Stimulated activated CD4-positive, alpha-beta T cell treated with anti-CD3 and anti-CD28 coated beads, Interleukin-12 subunit alpha, Interleukin-12 subunit beta, amount 100 ng/mL, for 48 hours (primary cell): Measurements from ENCODE around the gene ST3GAL6.
"Not testable (repeated sequence)": the region's sequence is repeated elsewhere in the genome, so short reads cannot be mapped to it uniquely, and the experiment has no call there.

Source experiments
- DNase-seq, 3 donors: peaks; one replicate each; pipeline ENCODE4 v3.0.0-alpha.2; 2020; ENCODE audit warnings: low read depth in 2 of 3, low spot score in 1 of 3

ST3GAL6 gene

DNA sequence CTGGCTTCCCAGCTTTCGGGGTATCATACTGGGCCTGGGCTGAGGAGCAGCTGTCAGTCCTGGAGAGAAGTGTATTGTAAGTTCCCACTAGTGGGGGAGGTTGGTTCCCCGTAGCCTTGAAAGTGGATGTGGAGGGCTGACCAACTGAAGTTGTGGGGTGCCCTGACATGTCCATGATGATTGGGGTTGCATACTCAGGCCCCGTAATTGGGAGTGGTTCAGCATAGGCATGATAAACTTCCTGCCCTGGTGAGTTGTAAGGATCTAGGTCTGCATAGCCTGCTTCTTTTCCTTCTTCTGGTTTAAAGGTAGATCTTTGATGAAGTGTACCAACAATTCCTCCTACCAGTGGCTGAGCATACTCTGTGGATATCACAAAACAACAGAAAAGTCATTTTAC lies 36.3 kb downstream of the ST3GAL6 start:
- no peak for DNase-seq

GRCh38 chr3:98800401-98800800 lies 37.3 kb downstream of the ST3GAL6 start:
- DNase-seq, result no peak

DNA sequence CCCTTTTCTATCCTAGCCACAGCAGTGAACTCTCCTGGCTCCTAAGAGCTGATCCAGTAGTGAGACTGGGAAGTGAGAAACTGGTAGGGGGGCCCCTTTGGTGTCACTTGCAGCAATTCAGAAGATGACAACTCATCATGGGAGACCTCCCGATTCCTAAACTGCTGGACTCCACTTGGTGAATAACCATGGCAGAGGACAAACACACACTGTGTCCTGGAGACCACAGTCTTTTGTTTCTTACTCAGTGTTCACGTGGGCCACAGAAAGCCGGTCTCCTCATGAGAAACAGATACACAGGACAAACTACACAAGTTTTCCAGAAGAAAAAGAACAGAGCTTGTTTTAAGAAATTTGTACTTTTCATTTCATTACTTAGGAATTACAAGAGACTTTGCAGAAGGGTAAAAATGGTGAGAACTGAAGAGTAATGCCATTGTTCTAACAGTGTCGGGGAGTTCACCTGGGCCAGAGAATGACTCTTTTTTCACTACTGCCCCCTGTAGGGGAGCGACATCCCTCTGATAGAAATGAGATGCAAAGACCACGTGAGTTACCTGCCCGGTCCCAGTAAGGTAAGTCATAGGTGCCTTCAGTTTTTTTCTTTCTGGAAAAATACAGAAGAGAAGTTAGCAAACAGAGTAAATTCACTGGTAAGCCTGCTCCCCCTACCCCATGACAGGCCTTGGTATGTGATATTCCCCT lies 38.1 kb downstream of the ST3GAL6 start:
- no peak for DNase-seq

GRCh38 chr3:98805571-98805970 lies 42.4 kb downstream of the ST3GAL6 start:
- DNase-seq, result no peak

GRCh38 chr3:98806521-98806920 lies 43.4 kb downstream of the ST3GAL6 start:
- no peak for DNase-seq

DNA sequence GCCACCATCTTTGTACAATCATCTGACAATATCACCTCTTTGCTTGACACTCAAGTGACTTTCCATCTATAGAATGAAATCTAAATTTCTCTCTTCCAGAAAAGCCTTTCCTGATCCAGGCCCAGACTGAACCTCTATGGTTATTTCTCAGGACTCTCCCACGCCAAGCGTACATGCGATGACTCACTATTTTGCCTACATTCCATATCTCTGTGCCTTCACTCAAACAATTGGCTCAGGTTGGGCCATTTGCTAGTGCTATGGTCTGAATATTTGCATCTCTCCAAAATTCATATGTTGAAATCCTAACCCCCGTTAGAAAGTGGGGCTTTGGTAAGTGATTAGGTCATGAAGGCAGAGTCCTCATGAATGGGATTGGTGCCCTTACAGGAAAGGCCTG lies 43.9 kb downstream of the ST3GAL6 start:
- DNase-seq, result no peak

- DNase-seq, result no peak
These were observed 44.4 kb downstream of the ST3GAL6 start for GRCh38 chr3:98807561-98807960.

GRCh38 chr3:98808071-98808470 lies 44.9 kb downstream of the ST3GAL6 start:
- DNase-seq, result no peak

GRCh38 chr3:98809557-98809956 lies 46.4 kb downstream of the ST3GAL6 start:
- DNase-seq, result no peak

- no peak for DNase-seq
These were observed 47.9 kb downstream of the ST3GAL6 start for GRCh38 chr3:98811048-98811447.

GRCh38 chr3:98812851-98813374 lies 49.8 kb downstream of the ST3GAL6 start:
- no peak for DNase-seq

DNA sequence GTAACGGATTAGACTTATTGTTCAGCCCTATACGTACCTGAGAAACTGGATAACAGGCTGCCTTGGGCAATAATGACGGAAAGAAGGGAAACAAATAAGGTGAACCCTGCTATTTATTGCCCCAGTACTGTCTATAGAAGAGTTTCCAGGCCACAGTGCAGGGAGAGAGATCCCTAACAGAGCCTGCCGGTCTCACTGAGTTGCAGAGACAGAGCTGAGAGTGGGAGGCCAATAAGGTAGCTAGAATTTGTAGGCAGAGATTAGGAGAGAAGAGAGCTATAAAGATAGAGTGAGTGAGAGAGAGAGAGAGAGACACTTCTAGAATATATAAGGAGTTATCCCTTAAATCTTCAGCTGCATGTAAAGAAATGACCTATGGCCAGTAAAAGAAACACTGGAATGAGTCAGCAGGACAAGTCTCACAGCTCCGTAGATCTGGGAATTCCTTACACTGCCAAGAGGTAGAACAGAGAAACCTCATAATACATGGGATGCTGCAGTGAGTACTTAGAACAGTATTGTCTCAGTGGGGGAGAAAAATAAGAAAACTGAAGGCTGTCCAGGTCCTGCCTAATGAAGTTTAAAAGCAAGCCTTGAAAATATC lies 51.8 kb downstream of the ST3GAL6 start:
- no peak for DNase-seq

- no peak for DNase-seq
These were observed 54.5 kb downstream of the ST3GAL6 start for GRCh38 chr3:98817547-98818041.

DNA sequence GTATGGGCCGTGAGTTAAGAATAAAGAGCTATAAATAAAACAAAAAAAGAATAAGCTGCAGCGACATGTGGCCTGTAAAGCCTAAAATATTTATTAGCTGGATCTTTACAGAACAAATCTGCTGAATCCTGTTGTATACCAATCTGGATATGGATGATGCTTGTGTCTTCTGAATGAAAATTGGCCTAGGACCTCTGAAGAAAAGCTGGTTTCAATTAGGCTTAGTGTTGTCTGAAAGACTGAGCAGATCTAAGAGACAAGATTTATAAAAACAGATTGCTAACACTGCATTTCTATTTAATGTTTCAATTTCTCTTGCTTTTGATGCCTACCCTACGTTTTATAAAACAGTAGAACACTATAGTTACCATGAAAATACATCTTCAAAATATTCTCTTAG lies 57.9 kb downstream of the ST3GAL6 start:
- DNase-seq, result no peak

- no peak for DNase-seq
These were observed 60.7 kb downstream of the ST3GAL6 start for GRCh38 chr3:98823791-98824190.

DNA sequence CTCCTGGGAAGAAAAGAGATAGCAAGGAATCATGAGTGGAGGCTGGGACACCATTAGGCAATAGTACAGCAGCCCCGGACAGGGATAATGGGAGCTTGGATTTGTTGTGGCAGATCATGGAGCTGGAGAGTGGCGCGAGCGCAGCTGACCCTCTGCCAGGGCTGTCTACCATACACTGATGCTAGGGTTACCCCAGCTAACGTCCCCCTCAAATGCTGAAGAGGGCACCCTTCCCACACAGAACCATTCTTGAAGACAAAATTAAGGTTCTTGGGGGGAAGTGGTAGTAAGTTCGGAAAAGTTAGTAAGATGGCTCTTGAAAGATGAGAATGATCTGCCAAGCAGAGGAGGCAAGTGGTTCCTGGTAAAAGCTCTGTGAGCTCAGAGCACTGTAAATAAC lies 61.1 kb downstream of the ST3GAL6 start:
- no peak for DNase-seq

- DNase-seq, result no peak
These were observed 63.0 kb downstream of the ST3GAL6 start for GRCh38 chr3:98826126-98826525.

DNA sequence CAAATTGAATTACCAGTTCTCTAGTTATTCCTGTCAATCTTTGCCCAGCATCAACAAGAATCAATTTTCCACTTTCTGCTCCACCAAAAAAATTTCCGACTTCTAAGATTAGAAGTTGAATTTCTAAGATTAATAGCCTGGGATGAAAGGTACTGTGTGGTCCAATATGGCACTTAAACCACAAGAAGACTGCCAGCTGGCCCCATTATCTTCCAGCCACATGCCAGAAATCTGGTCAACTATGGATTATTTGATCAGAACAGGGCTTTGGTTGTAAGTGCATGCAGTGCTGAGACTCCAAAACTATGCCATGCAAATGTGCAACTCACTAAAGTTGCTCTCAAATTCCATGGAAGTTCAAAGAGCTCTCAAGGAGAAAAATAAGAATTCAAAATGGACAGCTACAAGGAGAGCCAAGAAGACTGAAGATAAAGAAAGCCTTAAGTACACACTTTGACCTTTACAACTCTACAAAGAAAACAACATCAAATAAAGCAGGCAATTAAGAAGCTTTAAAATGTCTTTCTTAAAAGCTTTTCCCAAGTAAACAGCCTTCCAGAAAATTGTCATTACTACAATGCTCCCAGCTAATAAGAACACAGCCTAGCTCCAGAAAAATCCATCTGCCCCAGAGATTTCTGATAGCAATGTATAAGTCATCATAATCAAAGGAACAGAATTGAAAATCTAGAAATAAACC lies 64.2 kb downstream of the ST3GAL6 start:
- DNase-seq, result no peak

DNA sequence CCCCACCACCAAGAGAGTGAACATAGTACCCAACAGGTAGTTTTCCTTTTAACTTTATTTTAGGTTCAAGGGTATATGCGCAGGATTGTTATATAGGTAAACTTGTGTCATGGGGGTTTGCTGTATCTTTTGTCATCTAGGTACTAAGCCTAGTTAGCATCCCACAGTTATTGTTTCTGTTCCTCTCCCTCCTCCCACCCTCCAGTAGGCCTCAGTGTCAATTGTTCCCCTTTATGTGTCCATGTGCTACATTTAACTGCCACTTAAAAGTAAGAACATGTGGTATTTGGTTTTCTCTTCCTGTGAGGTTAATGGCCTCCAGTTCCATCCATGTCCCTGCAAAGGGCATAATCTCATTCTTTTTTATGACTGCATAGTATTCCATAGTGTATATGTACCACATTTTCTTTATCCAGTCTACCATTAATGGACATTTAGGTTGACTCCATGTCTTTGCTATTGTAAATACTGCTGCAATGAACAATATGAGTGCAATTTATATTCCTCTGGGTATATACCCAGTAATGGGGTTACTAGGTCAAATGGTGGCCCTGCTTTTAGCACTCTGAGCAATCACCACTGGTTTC lies 66.2 kb downstream of the ST3GAL6 start:
- no peak for DNase-seq

- not testable (repeated sequence) for DNase-seq
These were observed 67.9 kb downstream of the ST3GAL6 start for GRCh38 chr3:98831060-98831459.

DNA sequence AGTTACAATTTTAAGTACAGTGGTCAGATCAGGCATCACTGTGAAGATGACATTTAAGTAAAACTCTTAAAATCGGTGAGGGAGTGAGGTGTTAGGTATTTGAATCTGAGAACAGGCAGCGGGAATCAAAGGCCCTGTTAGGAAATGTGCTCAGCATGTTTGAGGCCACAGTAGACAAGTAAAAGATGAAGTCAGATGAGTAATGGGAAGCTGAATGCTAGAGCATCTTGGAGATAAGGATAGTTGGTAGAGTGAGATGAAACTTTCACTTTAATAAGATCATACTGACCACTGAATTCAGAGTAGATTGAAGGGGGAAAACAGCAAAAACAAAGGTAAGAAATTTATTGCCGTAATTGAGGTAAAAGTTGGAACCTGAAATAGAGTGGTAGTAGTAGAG lies 76.7 kb downstream of the ST3GAL6 start:
- no peak for DNase-seq
